Upper lobe of left lung (tissue), 4 donors: ENCODE data around the gene LRIG2.

Experiments used
- EP300 ChIP-seq, 4 donors: sonication (generic); formaldehyde crosslinking; IDR thresholded peaks; one replicate each; pipeline ENCODE4 v1.5.1; 2017; ENCODE audit warnings: antibody characterized with exemption in 4 of 4, control low read depth in 2 of 4
- POLR2A ChIP-seq, 4 donors: fragments of 450-650 bp; IDR thresholded peaks; one replicate each; pipeline ENCODE4 v1.5.1; 2016 to 2017; ENCODE audit warnings: antibody characterized with exemption in 4 of 4, mild to moderate bottlenecking in 2 of 4
- TF ChIP-seq, protein P1 (sequence below), 6 experiments: fragments of 450-650 bp in 4 of 6; fragments of 200-600 bp in 2 of 6; sonication (generic) in 2 of 6; IDR thresholded peaks; one replicate each; pipeline ENCODE4 v1.5.1; 2016 to 2019; ENCODE audit warnings: antibody characterized with exemption in 6 of 6

DNA sequence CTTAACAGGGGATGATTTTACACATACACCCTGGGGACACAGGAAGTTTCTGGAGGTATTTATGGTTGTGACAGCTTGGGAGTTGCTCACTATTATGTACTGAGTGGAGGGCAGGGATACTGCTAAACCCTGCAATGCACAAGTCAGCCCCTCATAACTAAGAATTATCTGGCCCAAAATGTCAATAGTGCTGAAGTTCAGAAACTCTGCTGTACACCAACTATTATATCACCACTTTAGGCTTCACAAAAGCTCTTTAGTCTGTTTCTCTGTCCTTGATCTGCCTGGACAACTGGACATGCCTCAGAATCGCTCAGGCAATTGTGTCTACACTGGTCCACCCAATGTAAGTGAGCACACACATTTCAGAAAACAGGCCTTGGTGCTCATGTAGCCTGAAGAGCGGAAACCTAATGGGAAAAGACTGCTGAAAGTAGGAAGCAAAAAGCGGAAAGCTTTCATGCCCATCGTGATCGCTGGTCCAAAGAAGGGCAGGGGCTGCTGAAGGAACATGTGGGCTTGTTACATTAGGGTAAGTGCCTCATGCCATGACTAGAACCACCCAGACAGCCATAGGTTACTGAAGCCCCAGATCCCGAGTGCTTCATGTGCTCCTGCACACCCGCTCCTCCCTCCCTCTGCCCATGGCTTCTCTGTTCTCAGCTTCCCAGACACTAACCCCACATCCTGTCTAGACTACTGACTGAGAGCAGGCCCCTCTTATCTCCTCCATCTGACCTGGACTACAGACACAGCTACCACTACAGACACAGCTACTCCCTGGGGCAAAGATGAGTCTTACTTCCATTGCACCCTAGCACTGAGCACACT, 73.5 kb downstream of the LRIG2 start:
- TF ChIP-seq, protein P1, sequence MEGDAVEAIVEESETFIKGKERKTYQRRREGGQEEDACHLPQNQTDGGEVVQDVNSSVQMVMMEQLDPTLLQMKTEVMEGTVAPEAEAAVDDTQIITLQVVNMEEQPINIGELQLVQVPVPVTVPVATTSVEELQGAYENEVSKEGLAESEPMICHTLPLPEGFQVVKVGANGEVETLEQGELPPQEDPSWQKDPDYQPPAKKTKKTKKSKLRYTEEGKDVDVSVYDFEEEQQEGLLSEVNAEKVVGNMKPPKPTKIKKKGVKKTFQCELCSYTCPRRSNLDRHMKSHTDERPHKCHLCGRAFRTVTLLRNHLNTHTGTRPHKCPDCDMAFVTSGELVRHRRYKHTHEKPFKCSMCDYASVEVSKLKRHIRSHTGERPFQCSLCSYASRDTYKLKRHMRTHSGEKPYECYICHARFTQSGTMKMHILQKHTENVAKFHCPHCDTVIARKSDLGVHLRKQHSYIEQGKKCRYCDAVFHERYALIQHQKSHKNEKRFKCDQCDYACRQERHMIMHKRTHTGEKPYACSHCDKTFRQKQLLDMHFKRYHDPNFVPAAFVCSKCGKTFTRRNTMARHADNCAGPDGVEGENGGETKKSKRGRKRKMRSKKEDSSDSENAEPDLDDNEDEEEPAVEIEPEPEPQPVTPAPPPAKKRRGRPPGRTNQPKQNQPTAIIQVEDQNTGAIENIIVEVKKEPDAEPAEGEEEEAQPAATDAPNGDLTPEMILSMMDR (IDR thresholded peaks at IDR 0.05), result no peak
- TF ChIP-seq POLR2A (IDR thresholded peaks at IDR 0.05), result no peak
- no peak for TF ChIP-seq EP300 (IDR thresholded peaks at IDR 0.05)
